Prostate gland (tissue), 2 donors: ENCODE data around the gene VPS13C. TPM values are rescaled to one million over a fixed set of nuclear protein-coding genes. Genes with fewer than 3 reads are reported as not detected.

Experiments
- DNase-seq: peaks from one replicate; pipeline ENCODE4 v3.0.0-alpha.2; 2019; ENCODE audit warnings: low spot score
- H3K27ac ChIP-seq, 2 donors: fragments of 200-600 bp; sonication (generic); 2 replicates each; pipeline ENCODE4 v1.5.1; 2017 to 2019
- H3K27me3 ChIP-seq: fragments of 200-600 bp; sonication (generic); replicated peaks from 2 replicates; pipeline ENCODE4 v1.5.1; 2019; ENCODE audit not compliant: insufficient read depth
- H3K36me3 ChIP-seq, 2 donors: fragments of 200-600 bp; sonication (generic); 1 replicate in 1 of 2; 2 replicates in 1 of 2; pipeline versions ENCODE4 v1.5.1 to v1.8.1; 2017 to 2019
- H3K4me1 ChIP-seq: fragments of 200-600 bp; sonication (generic); replicated peaks from 2 replicates; pipeline ENCODE4 v1.5.1; 2019
- H3K4me3 ChIP-seq, 2 donors: fragments of 200-600 bp; sonication (generic); 2 replicates each; pipeline ENCODE4 v1.5.1; 2017 to 2019
- H3K9me3 ChIP-seq: fragments of 200-600 bp; sonication (generic); 2 replicates; pipeline ENCODE4 v1.5.1; 2017
- CTCF ChIP-seq, 4 experiments: fragments of 200-600 bp in 2 of 4; fragments of 450-650 bp in 2 of 4; sonication (generic) in 2 of 4; IDR thresholded peaks; 1 replicate in 3 of 4; 2 replicates in 1 of 4; pipeline ENCODE4 v1.5.1; 2016 to 2019; ENCODE audit warnings: antibody characterized with exemption in 4 of 4, mild to moderate bottlenecking in 2 of 4, moderate library complexity in 2 of 4
- POLR2A ChIP-seq: fragments of 450-650 bp; IDR thresholded peaks from one replicate; pipeline ENCODE4 v1.6.1; 2016; ENCODE audit warnings: antibody characterized with exemption, mild to moderate bottlenecking
- POLR2AphosphoS5 ChIP-seq: sonication (generic); formaldehyde crosslinking; IDR thresholded peaks from one replicate; pipeline ENCODE4 v1.6.1; 2017; ENCODE audit warnings: antibody characterized with exemption
- WGBS: methylation state at CpG from one replicate; pipeline ENCODE4 v1.1.5; 2018; 5-methylcytosine and 5-hydroxymethylcytosine counted together
- intact Hi-C: fragments of 100-400 bp; cut with DNase I; formaldehyde crosslinking; loops from one replicate; pipeline ENCODE4 v1.14.2; 2022
- total RNA-seq, 2 donors: library from RNA; depleted of rRNA; stranded (reverse); fragments of >200 nt; gene quantifications; one replicate each; pipeline ENCODE4 v1.1.0, GENCODE V29; 2016

VPS13C gene
- total RNA-seq, 2 donors from 2014 or later, result 53.5 to 60.2 TPM

- no peak overlapping the region for H3K27ac ChIP-seq
- intact Hi-C loops, result no loop called here
- no peak for TF ChIP-seq POLR2A
- TF ChIP-seq CTCF (IDR thresholded peaks at IDR 0.05), result no peak
- TF ChIP-seq POLR2AphosphoS5, result no peak
- no peaks in the 10 kb centered on the region for H3K36me3 ChIP-seq
- no peaks in the 10 kb centered on the region for H3K27me3 ChIP-seq
- WGBS, result 64% methylated on average over 4 of the region's 4 CpGs
- H3K9me3 ChIP-seq, result no peaks in the 10 kb centered on the region
- no peak for DNase-seq
- H3K4me3 ChIP-seq, result no peak overlapping the region
- H3K4me1 ChIP-seq, result no peaks in the 10 kb centered on the region
Observed at GRCh38 chr15:62079594-62079993, 19.3 kb upstream of the VPS13C start.

GRCh38 chr15:62075595-62076277 is 15.5 kb upstream of the VPS13C start:
- 33% methylated on average over 9 of the region's 9 CpGs for WGBS
- intact Hi-C loops, result no loop called here
- H3K36me3 ChIP-seq, result no peaks in the 10 kb centered on the region
- H3K27me3 ChIP-seq, result no peaks in the 10 kb centered on the region
- TF ChIP-seq POLR2AphosphoS5, result peak; percentile 64
- TF ChIP-seq POLR2A, result no peak
- TF ChIP-seq CTCF (IDR thresholded peaks at IDR 0.05), result no peak
- DNase-seq, result peak; percentile 76
- no peak overlapping the region for H3K4me3 ChIP-seq
- H3K9me3 ChIP-seq, result no peaks in the 10 kb centered on the region
- no peaks in the 10 kb centered on the region for H3K4me1 ChIP-seq
- H3K27ac ChIP-seq, result peak overlapping the region; percentile 58 to 59

DNA sequence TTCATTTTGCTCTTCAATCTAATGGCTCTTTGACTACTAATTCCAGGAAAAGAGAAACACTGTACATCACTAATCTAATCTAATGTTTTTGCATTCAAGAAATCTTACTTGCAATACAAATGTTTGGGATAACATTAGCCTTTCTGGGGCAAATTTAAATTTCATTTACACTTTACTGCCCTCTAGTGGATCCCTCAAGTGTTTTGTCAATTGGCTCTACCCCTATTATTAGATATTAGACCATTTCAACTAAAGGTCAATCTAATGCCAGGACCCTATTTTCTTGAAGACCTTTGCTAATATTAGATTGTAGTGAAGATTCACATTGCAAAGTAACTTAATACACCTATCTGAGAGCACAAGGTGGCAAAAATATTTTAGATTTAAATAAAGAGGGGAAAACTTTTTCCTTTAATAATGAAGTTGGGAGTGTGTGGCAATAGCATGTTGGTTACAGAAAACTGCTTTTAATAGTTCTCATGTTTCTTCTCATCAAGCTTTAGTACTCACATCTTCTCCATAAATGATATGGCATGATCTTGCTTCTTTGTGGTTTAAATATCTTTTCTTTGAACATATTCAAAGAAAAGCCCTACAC is 11.6 kb upstream of the VPS13C start:
- Histone ChIP-seq H3K4me3 (no peak overlapping the region), H3K27ac (no peak overlapping the region), H3K4me1 (no peaks in the 10 kb centered on the region), H3K27me3 (no peaks in the 10 kb centered on the region), H3K9me3 (no peaks in the 10 kb centered on the region), H3K36me3 (no peaks in the 10 kb centered on the region)
- TF ChIP-seq CTCF (IDR thresholded peaks at IDR 0.05) (peak in 3 of 4 experiments; percentile 58 to 71 (median 60)), POLR2A (no peak)
- intact Hi-C loops, result no loop called here
- no peak for DNase-seq

DNA sequence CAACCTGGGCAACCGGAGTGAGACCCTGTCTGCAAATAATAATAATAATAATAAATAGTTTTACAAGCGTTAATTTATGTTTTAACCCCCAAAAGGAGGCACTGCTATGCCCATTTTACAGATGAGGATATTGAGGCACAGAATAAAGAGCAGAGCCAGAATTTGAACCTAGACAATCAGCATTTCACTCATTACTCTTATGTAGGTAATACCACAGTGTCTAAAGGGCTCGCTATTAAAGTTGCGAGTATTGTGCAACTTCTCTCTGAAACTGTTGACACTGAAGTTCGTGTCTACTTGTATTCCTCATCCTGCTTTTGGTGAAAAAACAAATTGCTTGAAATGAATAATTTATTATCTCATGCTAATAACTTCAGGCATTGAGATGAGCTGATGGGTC is 9.3 kb upstream of the VPS13C start:
- no peak overlapping the region for H3K27ac ChIP-seq
- H3K4me1 ChIP-seq, result no peaks in the 10 kb centered on the region
- no peaks in the 10 kb centered on the region for H3K27me3 ChIP-seq
- no peaks in the 10 kb centered on the region for H3K9me3 ChIP-seq
- 90% methylated on average over 5 of the region's 5 CpGs for WGBS
- no peaks in the 10 kb centered on the region for H3K36me3 ChIP-seq
- TF ChIP-seq CTCF (IDR thresholded peaks at IDR 0.05), result no peak
- TF ChIP-seq POLR2A, result no peak
- no peak for TF ChIP-seq POLR2AphosphoS5
- intact Hi-C loops, result loop anchor here (10.0 kb wide), 1 partner anchor 195 kb away; no protein-coding TSS in a partner anchor
- H3K4me3 ChIP-seq, result no peak overlapping the region
- no peak for DNase-seq

GRCh38 chr15:62068810-62069167 is 8.5 kb upstream of the VPS13C start:
- intact Hi-C loops, result loop anchor here (10.0 kb wide), 1 partner anchor 194 kb away; no protein-coding TSS in a partner anchor
- Histone ChIP-seq H3K9me3 (no peaks in the 10 kb centered on the region), H3K27me3 (no peaks in the 10 kb centered on the region), H3K36me3 (no peaks in the 10 kb centered on the region), H3K4me1 (no peaks in the 10 kb centered on the region), H3K27ac (no peak overlapping the region), H3K4me3 (peak overlapping the region in 1 of 2 donors; percentile 45)
- DNase-seq, result no peak
- 53% methylated on average over 4 of the region's 4 CpGs for WGBS
- TF ChIP-seq POLR2AphosphoS5 (no peak), CTCF (IDR thresholded peaks at IDR 0.05) (no peak), POLR2A (no peak)
